Retinal pigment epithelial cell (primary cell): ENCODE measurements around the gene TMEM205.

Experiments used
- DNase-seq: peaks from one replicate; pipeline ENCODE4 v3.0.0-alpha.2; 2010; ENCODE audit warnings: low read depth
- H3K4me3 ChIP-seq: 2 replicates; pipeline ENCODE4 v1.5.1; 2011; ENCODE audit warnings: mild to moderate bottlenecking, low read length, control low read depth, moderate library complexity
- TF ChIP-seq, protein P1 (sequence below): conservative IDR thresholded peaks from 2 replicates; pipeline ENCODE4 v1.5.1; 2011; ENCODE audit warnings: low read depth, low read length, control low read depth, inconsistent platforms

Gene TMEM205

GRCh38 chr19:11306337-11306736 is 39.7 kb downstream of the TMEM205 start:
- no peak for DNase-seq
- no peak overlapping the region for H3K4me3 ChIP-seq
- TF ChIP-seq, protein P1, sequence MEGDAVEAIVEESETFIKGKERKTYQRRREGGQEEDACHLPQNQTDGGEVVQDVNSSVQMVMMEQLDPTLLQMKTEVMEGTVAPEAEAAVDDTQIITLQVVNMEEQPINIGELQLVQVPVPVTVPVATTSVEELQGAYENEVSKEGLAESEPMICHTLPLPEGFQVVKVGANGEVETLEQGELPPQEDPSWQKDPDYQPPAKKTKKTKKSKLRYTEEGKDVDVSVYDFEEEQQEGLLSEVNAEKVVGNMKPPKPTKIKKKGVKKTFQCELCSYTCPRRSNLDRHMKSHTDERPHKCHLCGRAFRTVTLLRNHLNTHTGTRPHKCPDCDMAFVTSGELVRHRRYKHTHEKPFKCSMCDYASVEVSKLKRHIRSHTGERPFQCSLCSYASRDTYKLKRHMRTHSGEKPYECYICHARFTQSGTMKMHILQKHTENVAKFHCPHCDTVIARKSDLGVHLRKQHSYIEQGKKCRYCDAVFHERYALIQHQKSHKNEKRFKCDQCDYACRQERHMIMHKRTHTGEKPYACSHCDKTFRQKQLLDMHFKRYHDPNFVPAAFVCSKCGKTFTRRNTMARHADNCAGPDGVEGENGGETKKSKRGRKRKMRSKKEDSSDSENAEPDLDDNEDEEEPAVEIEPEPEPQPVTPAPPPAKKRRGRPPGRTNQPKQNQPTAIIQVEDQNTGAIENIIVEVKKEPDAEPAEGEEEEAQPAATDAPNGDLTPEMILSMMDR: no peak

DNA sequence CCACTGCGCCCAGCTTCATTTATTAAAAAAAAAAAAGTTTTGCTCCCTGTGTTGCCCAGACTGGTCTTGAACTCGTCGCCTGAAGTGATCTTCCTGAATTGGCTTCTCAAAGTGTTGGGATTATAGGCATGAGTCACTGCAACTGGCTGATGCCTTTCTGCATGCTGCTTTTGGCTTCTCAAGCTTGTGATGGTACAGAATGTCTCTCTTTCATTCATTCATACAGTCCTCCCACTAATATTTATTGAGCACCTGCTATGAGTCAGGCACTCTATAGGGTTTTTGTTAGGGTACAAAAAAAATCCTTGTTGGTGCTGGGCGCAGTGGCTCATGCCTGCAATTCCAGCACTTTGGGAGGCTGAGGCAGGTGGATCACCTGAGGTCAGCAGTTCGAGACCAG is 41.1 kb downstream of the TMEM205 start:
- no peak for DNase-seq
- TF ChIP-seq, protein P1: no peak
- H3K4me3 ChIP-seq: no peak overlapping the region

GRCh38 chr19:11300811-11301120 is 45.3 kb downstream of the TMEM205 start:
- DNase-seq: no peak
- TF ChIP-seq, protein P1: no peak
- no peak overlapping the region for H3K4me3 ChIP-seq

- no peak for DNase-seq
- TF ChIP-seq, protein P1: no peak
- H3K4me3 ChIP-seq: no peak overlapping the region
Observed at GRCh38 chr19:11299946-11300810, 45.9 kb downstream of the TMEM205 start.

DNA sequence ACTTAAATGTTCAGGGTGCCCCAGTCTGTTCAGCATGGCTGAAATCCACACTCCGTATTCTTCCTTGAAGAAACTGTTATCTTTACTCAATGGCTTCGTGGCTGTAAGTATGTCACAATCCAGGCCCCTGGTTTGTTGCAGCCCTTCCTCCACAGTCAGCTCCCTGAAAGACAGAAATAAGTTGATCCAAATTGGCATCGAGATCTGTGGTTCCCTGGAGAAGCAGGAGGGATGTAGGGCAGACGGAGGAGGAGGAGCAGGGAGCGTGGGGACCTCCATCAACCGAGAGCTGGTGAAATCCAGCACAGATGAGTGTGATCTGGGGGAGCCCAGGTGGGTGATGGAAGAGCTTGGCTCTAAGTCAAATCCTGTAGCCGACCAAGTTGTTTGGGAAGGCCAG is 49.8 kb downstream of the TMEM205 start:
- TF ChIP-seq, protein P1: no peak
- no peak overlapping the region for H3K4me3 ChIP-seq
- no peak for DNase-seq

- H3K4me3 ChIP-seq: no peak within 1 kb of the TSS
- TF ChIP-seq, protein P1: peak; percentile 21
- no peak for DNase-seq
Observed at GRCh38 chr19:11295665-11296245, 50.3 kb downstream of the TMEM205 start, which contains the start of gene TSPAN16. TSPAN16 (plus strand) TSS chr19:11296160; CDS start chr19:11296298, 138 bp downstream.

DNA sequence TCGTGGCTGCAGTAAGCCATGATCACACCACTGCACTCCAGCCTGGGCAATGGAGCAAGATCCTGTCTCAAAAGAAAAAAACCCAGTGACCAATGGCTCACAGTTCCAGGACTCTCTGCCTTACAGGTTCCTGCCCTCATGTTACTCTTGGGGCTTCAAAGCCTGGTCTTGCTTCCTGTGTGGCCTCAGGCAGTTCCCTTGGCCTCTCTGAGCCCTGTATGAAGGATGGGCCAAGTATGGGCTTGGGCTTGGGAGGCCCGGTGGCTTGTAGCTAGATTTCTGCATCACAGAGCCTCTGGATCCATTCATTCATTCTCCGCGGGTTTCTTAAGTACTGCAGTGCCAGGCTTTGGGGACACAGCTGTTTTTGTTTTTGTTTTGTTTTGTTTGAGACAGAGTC is 50.9 kb downstream of the TMEM205 start:
- TF ChIP-seq, protein P1: no peak
- no peak overlapping the region for H3K4me3 ChIP-seq
- no peak for DNase-seq
